GM23248 (cell line): ENCODE data around the gene CACNA1E. TPM values are rescaled to one million over a fixed set of nuclear protein-coding genes. Genes with fewer than 3 reads are reported as not detected.
A peak's percentile ranks its signal among the peaks of the same experiment; 100 is the strongest.

Source experiments
- DNase-seq: peaks from one replicate; pipeline ENCODE4 v3.0.0-alpha.2; 2015
- H2AFZ ChIP-seq: fragments of 200-600 bp; sonication (generic); 2 replicates; pipeline ENCODE4 v1.6.1; 2016; ENCODE audit warnings: antibody characterized with exemption
- H3F3A ChIP-seq: fragments of 200-600 bp; sonication (generic); 2 replicates; pipeline ENCODE4 v1.6.1; 2016; ENCODE audit warnings: mild to moderate bottlenecking, antibody characterized with exemption, mixed run types; ENCODE audit not compliant: insufficient read depth
- H3K27ac ChIP-seq: fragments of 200-600 bp; sonication (generic); 2 replicates; pipeline ENCODE4 v1.5.1; 2016; ENCODE audit warnings: mild to moderate bottlenecking
- H3K27me3 ChIP-seq: fragments of 200-600 bp; sonication (generic); replicated peaks from 2 replicates; pipeline ENCODE4 v1.6.1; 2016; ENCODE audit warnings: mild to moderate bottlenecking; ENCODE audit not compliant: insufficient read depth
- H3K36me3 ChIP-seq: fragments of 200-600 bp; sonication (generic); 2 replicates; pipeline ENCODE4 v1.6.1; 2016; ENCODE audit warnings: low read depth, mild to moderate bottlenecking
- H3K4me1 ChIP-seq: fragments of 200-600 bp; sonication (generic); 2 replicates; pipeline ENCODE4 v1.6.1; 2016; ENCODE audit warnings: mild to moderate bottlenecking; ENCODE audit not compliant: insufficient read depth
- H3K4me2 ChIP-seq: fragments of 200-600 bp; sonication (generic); one replicate; pipeline ENCODE4 v1.6.1; 2016; ENCODE audit warnings: mild to moderate bottlenecking; ENCODE audit not compliant: unreplicated experiment
- H3K4me3 ChIP-seq: fragments of 200-600 bp; sonication (generic); 2 replicates; pipeline ENCODE4 v1.5.1; 2016; ENCODE audit warnings: mild to moderate bottlenecking
- H3K79me2 ChIP-seq: fragments of 200-600 bp; sonication (generic); 2 replicates; pipeline ENCODE4 v1.6.1; 2016; ENCODE audit warnings: mild to moderate bottlenecking; ENCODE audit not compliant: insufficient read depth
- H3K9ac ChIP-seq: fragments of 200-600 bp; sonication (generic); 2 replicates; pipeline ENCODE4 v1.6.1; 2016; ENCODE audit warnings: mild to moderate bottlenecking
- H3K9me2 ChIP-seq: fragments of 200-600 bp; sonication (generic); 2 replicates; pipeline ENCODE4 v1.6.1; 2016; ENCODE audit warnings: mixed run types, mild to moderate bottlenecking, moderate library complexity; ENCODE audit not compliant: insufficient read depth
- H3K9me3 ChIP-seq: fragments of 200-600 bp; sonication (generic); one replicate; pipeline ENCODE4 v1.6.1; 2017; ENCODE audit warnings: low read depth
- H4K20me1 ChIP-seq: fragments of 200-600 bp; sonication (generic); 2 replicates; pipeline ENCODE4 v1.6.0; 2016; ENCODE audit not compliant: insufficient read depth
- EZH2 ChIP-seq: fragments of 200-600 bp; sonication (generic); IDR thresholded peaks from 2 replicates; pipeline ENCODE4 v1.6.1; 2018; ENCODE audit warnings: antibody characterized with exemption, mild to moderate bottlenecking; ENCODE audit not compliant: insufficient read depth, poor library complexity, severe bottlenecking
- EZH2phosphoT487 ChIP-seq: fragments of 200-600 bp; sonication (generic); IDR thresholded peaks from 2 replicates; pipeline ENCODE4 v1.6.1; 2018; ENCODE audit warnings: antibody characterized with exemption, moderate library complexity, mild to moderate bottlenecking, low read depth; ENCODE audit not compliant: insufficient read depth
- WGBS, 2 experiments: methylation state at CpG; one replicate each; pipeline ENCODE4 v1.1.6; 2015 to 2017; ENCODE audit warnings: low lambda C conversion rate in 2 of 2, low coverage in 1 of 2; ENCODE audit errors: missing lambda C conversion rate in 2 of 2; 5-methylcytosine and 5-hydroxymethylcytosine counted together
- in situ Hi-C: fragments of 300-500 bp; cut with MboI; formaldehyde crosslinking; loops from 2 replicates; pipeline ENCODE4 v1.15.0; 2020
- polyA plus RNA-seq: library from polyadenylated mRNA; unstranded; fragments of >200 nt; fragmentation: Nextera tagmentation; extraction: Ambion mirVana; gene quantifications from 2 replicates; pipeline ENCODE4 v1.2.1, GENCODE V29; 2016
- total RNA-seq: library from RNA; depleted of rRNA; stranded (reverse); fragments of >200 nt; shearing (Covaris generic); gene quantifications from 2 replicates; pipeline ENCODE4 v1.2.3, GENCODE V29; 2014

The CACNA1E gene
- total and polyA plus RNA-seq, 2 experiments from 2014 or later, result not detected

- H4K20me1 ChIP-seq, result no peaks in the 10 kb centered on the region
- no peaks in the 10 kb centered on the region for H3K9me3 ChIP-seq
- no peak overlapping the region for H3K9ac ChIP-seq
- no peak overlapping the region for H3K4me3 ChIP-seq
- H3K4me2 ChIP-seq, result no peak overlapping the region
- in situ Hi-C loops, result no loop called here
- no peaks in the 10 kb centered on the region for H3K79me2 ChIP-seq
- no peaks in the 10 kb centered on the region for H3K4me1 ChIP-seq
- H2AFZ ChIP-seq, result no peak overlapping the region
- no peaks in the 10 kb centered on the region for H3K27me3 ChIP-seq
- H3K36me3 ChIP-seq, result no peaks in the 10 kb centered on the region
- no peaks in the 10 kb centered on the region for H3K9me2 ChIP-seq
- WGBS, 2 experiments, result 20 to 26% methylated on average over 2 of the region's 2 CpGs
- no peak overlapping the region for H3K27ac ChIP-seq
- peak; percentile 11 for DNase-seq
- no peak for TF ChIP-seq EZH2
- TF ChIP-seq EZH2phosphoT487, result no peak
- H3F3A ChIP-seq, result no peaks in the 10 kb centered on the region
These were observed 173.2 kb downstream of the CACNA1E start for GRCh38 chr1:181656491-181656890.

GRCh38 chr1:181658581-181658980 lies 175.3 kb downstream of the CACNA1E start:
- Histone ChIP-seq H3K9me3 (no peaks in the 10 kb centered on the region), H2AFZ (no peak overlapping the region), H3K4me1 (no peaks in the 10 kb centered on the region), H3F3A (no peaks in the 10 kb centered on the region), H3K27ac (no peak overlapping the region), H3K4me3 (no peak overlapping the region), H3K27me3 (no peaks in the 10 kb centered on the region), H3K79me2 (no peaks in the 10 kb centered on the region), H3K4me2 (no peak overlapping the region), H3K9me2 (no peaks in the 10 kb centered on the region), H4K20me1 (no peaks in the 10 kb centered on the region), H3K9ac (no peak overlapping the region), H3K36me3 (no peaks in the 10 kb centered on the region)
- WGBS, 2 experiments, result 15 to 19% methylated on average over 4 of the region's 4 CpGs
- TF ChIP-seq EZH2 (no peak), EZH2phosphoT487 (no peak)
- no peak for DNase-seq
- in situ Hi-C loops, result no loop called here

- TF ChIP-seq EZH2phosphoT487 (no peak), EZH2 (no peak)
- in situ Hi-C loops, result no loop called here
- DNase-seq, result no peak
These were observed 176.1 kb downstream of the CACNA1E start for GRCh38 chr1:181659321-181659957.

GRCh38 chr1:181660621-181661020 lies 177.3 kb downstream of the CACNA1E start:
- WGBS, 2 experiments, result 5 to 11% methylated on average over 3 of the region's 3 CpGs
- Histone ChIP-seq H3K27ac (no peak overlapping the region), H3K36me3 (no peaks in the 10 kb centered on the region), H3K4me3 (no peak overlapping the region), H3K9me2 (no peaks in the 10 kb centered on the region), H3K27me3 (no peaks in the 10 kb centered on the region), H4K20me1 (no peaks in the 10 kb centered on the region), H2AFZ (no peak overlapping the region), H3K4me1 (no peaks in the 10 kb centered on the region), H3F3A (no peaks in the 10 kb centered on the region), H3K9me3 (no peaks in the 10 kb centered on the region), H3K9ac (no peak overlapping the region), H3K79me2 (no peaks in the 10 kb centered on the region), H3K4me2 (no peak overlapping the region)
- no peak for TF ChIP-seq EZH2phosphoT487
- peak; percentile 19 for DNase-seq
- in situ Hi-C loops, result no loop called here

More at GRCh38 chr1:181659321-181659957, 176.1 kb downstream of the CACNA1E start:
- Histone ChIP-seq H3K9ac (no peak overlapping the region), H3K4me3 (no peak overlapping the region), H3K27me3 (no peaks in the 10 kb centered on the region), H3K4me1 (no peaks in the 10 kb centered on the region), H3K9me3 (no peaks in the 10 kb centered on the region), H3K9me2 (no peaks in the 10 kb centered on the region), H3K27ac (no peak overlapping the region), H2AFZ (no peak overlapping the region), H3F3A (no peaks in the 10 kb centered on the region), H3K4me2 (no peak overlapping the region), H3K36me3 (no peaks in the 10 kb centered on the region), H3K79me2 (no peaks in the 10 kb centered on the region), H4K20me1 (no peaks in the 10 kb centered on the region)
- 11 to 12% methylated on average over 5 of the region's 5 CpGs for WGBS, 2 experiments
